NT2/D1 (cell line): ENCODE results near the gene TEX50.

Source experiments
- YY1 ChIP-seq: IDR thresholded peaks from 2 replicates; pipeline ENCODE4 v1.6.1; 2011; ENCODE audit not compliant: insufficient read length, insufficient read depth
- ZNF274 ChIP-seq: IDR thresholded peaks from 2 replicates; pipeline ENCODE4 v1.6.1; 2011; ENCODE audit warnings: mild to moderate bottlenecking, low read depth, low read length

- TF ChIP-seq ZNF274 (no peak), YY1 (no peak)
These were observed 25.2 kb downstream of the TEX50 start for GRCh38 chr1:173660306-173660705.
